Osteocyte (in vitro differentiated cells): ENCODE results near the gene CARD10. TPM values are rescaled to one million over a fixed set of nuclear protein-coding genes. Genes with fewer than 3 reads are reported as not detected.

Source experiments
- DNase-seq: peaks from one replicate; pipeline ENCODE4 v3.0.0; 2021; ENCODE audit warnings: mixed read lengths; ENCODE audit not compliant: unreplicated experiment; ENCODE audit errors: extremely low spot score
- H3K27ac Mint-ChIP-seq: one replicate; pipeline ENCODE4 v1.8.0; 2021; ENCODE audit warnings: mild to moderate bottlenecking, mixed read lengths; ENCODE audit not compliant: unreplicated experiment
- H3K27me3 Mint-ChIP-seq: one replicate; pipeline ENCODE4 v1.8.0; 2021; ENCODE audit warnings: mixed read lengths; ENCODE audit not compliant: unreplicated experiment
- H3K36me3 Mint-ChIP-seq: one replicate; pipeline ENCODE4 v1.8.0; 2021; ENCODE audit warnings: mixed read lengths; ENCODE audit not compliant: unreplicated experiment
- H3K4me1 Mint-ChIP-seq: one replicate; pipeline ENCODE4 v1.8.0; 2021; ENCODE audit warnings: mixed read lengths; ENCODE audit not compliant: unreplicated experiment
- H3K4me3 Mint-ChIP-seq: one replicate; pipeline ENCODE4 v1.8.0; 2021; ENCODE audit warnings: mild to moderate bottlenecking, moderate library complexity, mixed read lengths; ENCODE audit not compliant: unreplicated experiment
- H3K9me3 Mint-ChIP-seq: one replicate; pipeline ENCODE4 v1.8.0; 2021; ENCODE audit warnings: mixed read lengths; ENCODE audit not compliant: unreplicated experiment
- total RNA-seq: library from RNA; stranded (reverse); gene quantifications from 2 replicates; pipeline ENCODE4 v1.2.1, GENCODE V29; 2021
- TF ChIP-seq, protein P1 (sequence below): fragments of 200-600 bp; sonication (generic); IDR thresholded peaks from 2 replicates; pipeline ENCODE4 v1.5.0; 2021; ENCODE audit warnings: antibody characterized with exemption, mild to moderate bottlenecking, moderate library complexity

Gene CARD10
- total RNA-seq, 1 donor from 2014 or later: 31.5 TPM

DNA sequence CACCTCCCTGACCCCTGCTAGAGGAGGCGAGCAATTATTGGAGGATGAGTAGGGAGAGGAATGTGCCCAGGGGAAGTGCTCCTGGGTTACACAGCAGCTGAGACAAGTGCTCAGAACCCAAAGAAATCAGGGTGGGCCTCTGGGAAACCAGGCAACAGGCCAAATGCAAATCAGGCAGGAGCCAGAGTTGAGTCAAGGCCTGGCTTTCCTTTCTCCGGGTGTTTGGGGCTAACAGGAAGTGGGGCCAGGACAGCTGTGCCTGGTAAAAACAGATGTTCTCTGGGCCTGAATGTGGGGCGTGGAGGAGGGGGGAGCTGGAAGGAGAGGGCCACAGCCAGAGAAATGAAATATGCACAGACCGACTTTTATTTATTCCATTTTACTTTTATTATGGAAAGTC lies 55.0 kb downstream of the CARD10 start:
- Mint-ChIP-seq H3K4me3 (no peak overlapping the region), H3K27ac (no peak overlapping the region), H3K9me3 (no peaks in the 10 kb centered on the region), H3K27me3 (peaks cover 20% of the 10 kb centered on the region), H3K36me3 (no peaks in the 10 kb centered on the region), H3K4me1 (no peaks in the 10 kb centered on the region)
- no peak for DNase-seq
- TF ChIP-seq, protein P1, sequence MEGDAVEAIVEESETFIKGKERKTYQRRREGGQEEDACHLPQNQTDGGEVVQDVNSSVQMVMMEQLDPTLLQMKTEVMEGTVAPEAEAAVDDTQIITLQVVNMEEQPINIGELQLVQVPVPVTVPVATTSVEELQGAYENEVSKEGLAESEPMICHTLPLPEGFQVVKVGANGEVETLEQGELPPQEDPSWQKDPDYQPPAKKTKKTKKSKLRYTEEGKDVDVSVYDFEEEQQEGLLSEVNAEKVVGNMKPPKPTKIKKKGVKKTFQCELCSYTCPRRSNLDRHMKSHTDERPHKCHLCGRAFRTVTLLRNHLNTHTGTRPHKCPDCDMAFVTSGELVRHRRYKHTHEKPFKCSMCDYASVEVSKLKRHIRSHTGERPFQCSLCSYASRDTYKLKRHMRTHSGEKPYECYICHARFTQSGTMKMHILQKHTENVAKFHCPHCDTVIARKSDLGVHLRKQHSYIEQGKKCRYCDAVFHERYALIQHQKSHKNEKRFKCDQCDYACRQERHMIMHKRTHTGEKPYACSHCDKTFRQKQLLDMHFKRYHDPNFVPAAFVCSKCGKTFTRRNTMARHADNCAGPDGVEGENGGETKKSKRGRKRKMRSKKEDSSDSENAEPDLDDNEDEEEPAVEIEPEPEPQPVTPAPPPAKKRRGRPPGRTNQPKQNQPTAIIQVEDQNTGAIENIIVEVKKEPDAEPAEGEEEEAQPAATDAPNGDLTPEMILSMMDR: no peak

DNA sequence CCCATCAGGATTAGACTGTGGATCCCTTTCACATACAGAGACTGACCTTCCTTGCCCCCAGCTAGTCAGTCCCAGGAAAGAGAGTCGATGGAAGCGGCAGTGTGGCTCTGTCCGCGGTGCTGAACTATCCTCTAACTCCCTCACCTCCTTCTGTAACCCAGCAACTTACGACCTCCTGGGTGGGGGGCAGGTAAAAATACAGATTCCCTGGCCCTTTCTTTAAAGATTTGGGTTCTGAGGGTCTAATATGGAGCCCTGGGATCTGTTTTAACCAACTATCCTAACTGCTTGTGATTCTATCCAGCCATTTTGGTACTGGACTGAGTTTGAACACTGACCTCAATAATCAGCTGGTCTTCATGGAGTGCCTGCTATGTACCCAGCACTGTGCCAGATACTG lies 56.2 kb downstream of the CARD10 start:
- H3K27ac Mint-ChIP-seq: no peak overlapping the region
- no peak for DNase-seq
- H3K36me3 Mint-ChIP-seq: no peaks in the 10 kb centered on the region
- H3K4me1 Mint-ChIP-seq: no peaks in the 10 kb centered on the region
- TF ChIP-seq, protein P1: no peak
- H3K4me3 Mint-ChIP-seq: no peak overlapping the region
- no peaks in the 10 kb centered on the region for H3K9me3 Mint-ChIP-seq
- H3K27me3 Mint-ChIP-seq: peaks cover 24% of the 10 kb centered on the region

DNA sequence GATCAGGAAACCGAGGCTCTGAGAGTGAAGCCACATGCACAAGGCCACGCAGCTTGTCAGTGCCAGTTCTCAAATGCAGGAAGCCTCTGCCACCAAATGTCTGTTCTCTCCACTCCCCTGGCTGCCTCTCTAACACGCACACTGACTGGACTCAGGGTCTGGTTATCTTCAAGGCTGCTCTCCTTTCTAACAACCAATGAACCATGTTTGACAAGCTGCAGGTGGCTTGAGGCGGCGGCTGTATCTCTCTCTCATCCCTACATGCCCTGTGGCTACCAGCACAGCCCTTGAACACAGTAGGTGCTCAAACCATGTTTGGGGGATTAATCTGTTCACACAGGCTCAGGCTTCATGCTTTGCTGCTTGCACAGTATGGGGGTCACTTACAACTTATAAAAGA lies 56.8 kb downstream of the CARD10 start:
- TF ChIP-seq, protein P1: no peak
- Mint-ChIP-seq H3K27ac (no peak overlapping the region), H3K27me3 (peaks cover 29% of the 10 kb centered on the region), H3K36me3 (no peaks in the 10 kb centered on the region), H3K9me3 (no peaks in the 10 kb centered on the region), H3K4me3 (no peak overlapping the region), H3K4me1 (no peaks in the 10 kb centered on the region)
- no peak for DNase-seq

DNA sequence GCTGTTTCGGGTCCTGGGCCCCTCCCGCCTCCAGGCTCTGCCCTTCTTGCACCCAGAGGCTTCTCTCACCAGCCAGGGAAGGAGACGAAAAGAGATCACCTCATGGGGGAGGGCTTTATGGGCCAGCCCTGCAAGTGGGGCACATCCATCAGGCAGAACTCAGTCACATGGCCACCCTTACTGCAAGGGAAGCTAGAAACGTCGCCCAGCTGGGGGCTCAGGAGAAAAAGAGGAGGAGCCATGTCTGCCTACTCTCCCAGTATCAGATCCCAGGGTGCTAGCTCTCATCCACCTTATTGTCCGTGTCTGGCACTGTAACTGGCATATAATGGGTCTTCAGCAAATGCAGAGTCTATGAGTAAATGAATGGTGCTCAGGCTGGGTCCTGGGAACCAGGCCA lies 57.3 kb downstream of the CARD10 start:
- H3K27me3 Mint-ChIP-seq: peaks cover 30% of the 10 kb centered on the region
- TF ChIP-seq, protein P1: no peak
- no peak for DNase-seq
- H3K4me3 Mint-ChIP-seq: no peak overlapping the region
- H3K27ac Mint-ChIP-seq: no peak overlapping the region
- H3K4me1 Mint-ChIP-seq: no peaks in the 10 kb centered on the region
- no peaks in the 10 kb centered on the region for H3K36me3 Mint-ChIP-seq
- H3K9me3 Mint-ChIP-seq: no peaks in the 10 kb centered on the region

DNA sequence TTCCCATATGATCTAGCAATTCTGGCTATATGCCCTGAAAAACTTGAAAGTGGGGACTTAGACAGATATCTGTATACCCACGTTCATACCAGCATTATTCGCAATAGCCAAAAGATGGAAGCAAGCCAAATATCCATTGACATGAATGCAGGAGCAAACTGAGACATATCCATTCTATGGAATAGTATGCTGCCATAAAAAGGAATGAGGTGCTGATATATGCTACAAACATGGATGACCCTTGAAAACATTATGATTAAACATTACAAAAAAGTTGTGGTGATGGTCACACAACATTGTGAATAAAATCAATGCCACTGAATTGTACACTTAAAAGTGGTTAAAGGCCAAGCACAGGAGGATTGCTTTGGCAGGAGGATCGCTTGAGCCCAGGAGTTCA lies 58.5 kb downstream of the CARD10 start:
- Mint-ChIP-seq H3K27ac (no peak overlapping the region), H3K4me3 (no peak overlapping the region), H3K4me1 (peaks cover 8% of the 10 kb centered on the region), H3K36me3 (no peaks in the 10 kb centered on the region), H3K9me3 (no peaks in the 10 kb centered on the region), H3K27me3 (peaks cover 30% of the 10 kb centered on the region)
- DNase-seq: no peak
- TF ChIP-seq, protein P1: no peak
